SK-N-SH treated with all-trans-retinoic acid at 6 μM for 48 hours (cell line): ENCODE data around the gene KCNQ5.

Experiments
- ARNTL ChIP-seq: fragments of 450-650 bp; formaldehyde crosslinking; IDR thresholded peaks from 2 replicates; pipeline ENCODE4 v1.5.0; 2020; ENCODE audit warnings: low read depth, mild to moderate bottlenecking, moderate library complexity, borderline replicate concordance
- GLIS3 ChIP-seq: fragments of 250-450 bp; sonication (Bioruptor Pico); IDR thresholded peaks from 2 replicates; pipeline ENCODE4 v1.5.0; 2020; ENCODE audit warnings: mild to moderate bottlenecking, moderate library complexity
- PATZ1 ChIP-seq: fragments of 250-450 bp; sonication (Bioruptor Pico); IDR thresholded peaks from 2 replicates; pipeline ENCODE4 v1.8.0; 2020; ENCODE audit warnings: mild to moderate bottlenecking, moderate library complexity, borderline replicate concordance
- POU6F1 ChIP-seq: fragments of 250-450 bp; sonication (Bioruptor Pico); IDR thresholded peaks from 2 replicates; pipeline ENCODE4 v1.8.0; 2021; ENCODE audit warnings: low read depth, mild to moderate bottlenecking, moderate library complexity, borderline replicate concordance
- ZFP30 ChIP-seq: fragments of 450-650 bp; formaldehyde crosslinking; IDR thresholded peaks from 2 replicates; pipeline ENCODE4 v1.5.0; 2022; ENCODE audit warnings: mild to moderate bottlenecking, moderate library complexity
- ZNF8 ChIP-seq: fragments of 450-650 bp; formaldehyde crosslinking; IDR thresholded peaks from 2 replicates; pipeline ENCODE4 v1.5.0; 2020; ENCODE audit warnings: mild to moderate bottlenecking, moderate library complexity

- TF ChIP-seq PATZ1 (CRISPR knock-in tag) (no peak), ZFP30 (no peak), ZNF8 (no peak), POU6F1 (CRISPR knock-in tag) (no peak), GLIS3 (CRISPR knock-in tag) (no peak), ARNTL (CRISPR knock-in tag) (no peak)
Observed at GRCh38 chr6:73074175-73074574, 452.3 kb downstream of the KCNQ5 start.
